Breast epithelium (tissue), 3 donors: Measurements from ENCODE around the gene CCDC157.

Experiments used
- CTCF ChIP-seq, 3 donors: fragments of 450-650 bp; IDR thresholded peaks; one replicate each; pipeline ENCODE4 v1.5.1; 2016 to 2017; ENCODE audit warnings: antibody characterized with exemption in 3 of 3, mild to moderate bottlenecking in 3 of 3, moderate library complexity in 3 of 3
- POLR2A ChIP-seq: fragments of 450-650 bp; IDR thresholded peaks from one replicate; pipeline ENCODE4 v1.6.1; 2016; ENCODE audit warnings: antibody characterized with exemption, mild to moderate bottlenecking, moderate library complexity
- POLR2AphosphoS5 ChIP-seq, 3 donors: sonication (generic); formaldehyde crosslinking; IDR thresholded peaks; one replicate each; pipeline ENCODE4 v1.6.1; 2017; ENCODE audit warnings: antibody characterized with exemption in 3 of 3

- no peak for TF ChIP-seq CTCF (IDR thresholded peaks at IDR 0.05)
- no peak for TF ChIP-seq POLR2A
- TF ChIP-seq POLR2AphosphoS5 (IDR thresholded peaks at IDR 0.05): no peak
Measured at GRCh38 chr22:30373331-30374325, 16.8 kb downstream of the CCDC157 start.
